Progenitor cell of endocrine pancreas (in vitro differentiated cells): ENCODE data around the gene SSTR3. TPM values are rescaled to one million over a fixed set of nuclear protein-coding genes. Genes with fewer than 3 reads are reported as not detected.

Source experiments
- DNase-seq: peaks from one replicate; pipeline ENCODE4 v3.0.0; 2021; ENCODE audit warnings: low spot score; ENCODE audit not compliant: unreplicated experiment
- H3K27ac Mint-ChIP-seq: 2 replicates; pipeline ENCODE4 v1.8.0; 2021; ENCODE audit warnings: mild to moderate bottlenecking, moderate library complexity, mixed read lengths
- H3K27me3 Mint-ChIP-seq: 2 replicates; pipeline ENCODE4 v1.8.0; 2021; ENCODE audit warnings: mixed read lengths
- H3K36me3 Mint-ChIP-seq: 2 replicates; pipeline ENCODE4 v1.8.0; 2022; ENCODE audit warnings: mixed read lengths; ENCODE audit not compliant: insufficient read depth
- H3K4me1 Mint-ChIP-seq: 2 replicates; pipeline ENCODE4 v1.8.0; 2021; ENCODE audit warnings: low read depth, mixed read lengths
- H3K4me3 Mint-ChIP-seq: 2 replicates; pipeline ENCODE4 v1.8.0; 2021; ENCODE audit warnings: low read depth, mild to moderate bottlenecking, moderate library complexity, mixed read lengths
- H3K9me3 Mint-ChIP-seq: 2 replicates; pipeline ENCODE4 v1.8.0; 2021; ENCODE audit warnings: low read depth, mixed read lengths
- CTCF ChIP-seq: fragments of 200-600 bp; sonication (generic); IDR thresholded peaks from one replicate; pipeline ENCODE4 v1.5.0; 2021; ENCODE audit warnings: antibody characterized with exemption, mild to moderate bottlenecking; ENCODE audit not compliant: unreplicated experiment
- total RNA-seq: library from RNA; stranded (reverse); gene quantifications from 2 replicates; pipeline ENCODE4 v1.2.1, GENCODE V29; 2021

SSTR3 gene
- total RNA-seq, 1 donor from 2014 or later: 1.9 TPM

- H3K27ac Mint-ChIP-seq: no peak overlapping the region
- peaks cover 4% of the 10 kb centered on the region for H3K9me3 Mint-ChIP-seq
- peaks cover 3% of the 10 kb centered on the region for H3K36me3 Mint-ChIP-seq
- H3K4me1 Mint-ChIP-seq: peaks cover 35% of the 10 kb centered on the region
- no peak for DNase-seq
- TF ChIP-seq CTCF: no peak
- H3K27me3 Mint-ChIP-seq: peaks cover 2% of the 10 kb centered on the region
- H3K4me3 Mint-ChIP-seq: peak overlapping the region; percentile 4
These were observed 25.9 kb downstream of the SSTR3 start for GRCh38 chr22:37186228-37186996.

- DNase-seq: no peak
- Mint-ChIP-seq H3K27me3 (peaks cover 2% of the 10 kb centered on the region), H3K9me3 (peaks cover 4% of the 10 kb centered on the region), H3K27ac (no peak overlapping the region), H3K36me3 (peaks cover 3% of the 10 kb centered on the region), H3K4me1 (peaks cover 35% of the 10 kb centered on the region), H3K4me3 (peak overlapping the region; percentile 4)
- no peak for TF ChIP-seq CTCF
These were observed 26.5 kb downstream of the SSTR3 start for GRCh38 chr22:37185646-37186227.

- Mint-ChIP-seq H3K4me1 (peaks cover 30% of the 10 kb centered on the region), H3K9me3 (no peaks in the 10 kb centered on the region), H3K27ac (no peak overlapping the region), H3K4me3 (no peak overlapping the region), H3K36me3 (no peaks in the 10 kb centered on the region), H3K27me3 (peaks cover 2% of the 10 kb centered on the region)
- TF ChIP-seq CTCF: no peak
- DNase-seq: no peak
These were observed 27.3 kb downstream of the SSTR3 start for GRCh38 chr22:37184816-37185541.

- no peak for TF ChIP-seq CTCF
- H3K9me3 Mint-ChIP-seq: no peaks in the 10 kb centered on the region
- H3K36me3 Mint-ChIP-seq: no peaks in the 10 kb centered on the region
- no peak for DNase-seq
- H3K27ac Mint-ChIP-seq: no peak overlapping the region
- H3K4me3 Mint-ChIP-seq: no peak overlapping the region
- H3K27me3 Mint-ChIP-seq: peaks cover 2% of the 10 kb centered on the region
- H3K4me1 Mint-ChIP-seq: peaks cover 24% of the 10 kb centered on the region
These were observed 27.9 kb downstream of the SSTR3 start for GRCh38 chr22:37184380-37184755.
